NK-92 treated with Interleukin-12 subunit alpha and Interleukin-12 subunit beta, amount 100 ng/mL, for 24 hours (cell line): Measurements from ENCODE around the gene MBLAC2.
A peak's percentile ranks its signal among the peaks of the same experiment; 100 is the strongest.

Source experiments
- DNase-seq: peaks from one replicate; lab custom pipeline; 2025; lab: John Stamatoyannopoulos, UW

Gene MBLAC2

DNA sequence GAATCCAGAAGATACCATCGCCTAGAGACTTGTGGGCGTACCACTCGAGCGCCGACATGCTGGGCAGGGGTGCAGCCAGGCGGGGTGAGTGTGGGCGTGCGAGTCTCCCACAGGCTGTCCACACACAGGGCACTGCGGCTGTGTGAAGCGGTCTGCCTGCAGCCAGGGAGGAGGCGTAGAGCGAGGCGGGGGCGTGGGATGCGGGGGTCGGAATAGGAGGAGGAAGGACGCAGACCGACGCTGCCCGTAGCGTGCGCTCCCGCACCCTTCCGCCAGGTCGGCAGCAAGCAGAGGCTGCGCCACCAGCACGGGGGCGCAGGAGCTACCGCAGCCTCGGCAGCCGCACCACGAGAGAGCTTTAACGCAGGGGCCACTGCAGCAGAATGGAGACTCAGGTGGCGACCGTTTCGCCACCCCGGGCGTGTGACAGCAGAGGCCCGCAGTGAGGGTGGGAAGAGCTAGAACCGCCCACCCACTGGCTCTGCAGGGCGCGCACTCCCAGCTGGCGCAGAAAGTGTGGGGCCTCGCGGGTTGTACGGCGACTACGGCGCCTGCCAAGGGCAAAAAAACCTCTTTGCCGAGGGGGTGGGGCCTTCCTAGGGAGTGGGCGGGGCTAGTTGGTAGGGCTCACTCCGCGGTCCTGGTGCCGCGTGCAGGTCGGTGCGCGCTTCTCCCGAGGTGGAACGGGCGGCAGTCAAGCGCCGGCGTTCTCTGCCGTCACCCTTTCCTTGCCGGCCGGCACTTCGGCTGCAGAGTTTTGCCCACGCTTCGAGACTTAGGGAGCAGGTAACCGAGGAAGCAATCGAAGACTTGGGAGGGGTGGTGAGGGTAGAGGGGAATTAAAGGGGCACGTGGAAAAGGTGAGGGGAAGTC lies at the start of gene MBLAC2, which contains the start of gene POLR3G:
Gene MBLAC2 (minus strand): TSS at position 537 of the 873 bp plus-strand sequence. CDS start 479 bp downstream, at position 58.
Gene POLR3G (plus strand): TSS at position 630 of the 873 bp plus-strand sequence. CDS start 10,704 bp downstream, outside the sequence.
- DNase-seq = peak; percentile 91

- no peak for DNase-seq
Measured at GRCh38 chr5:90519081-90519480, 44.5 kb upstream of the MBLAC2 start.

DNA sequence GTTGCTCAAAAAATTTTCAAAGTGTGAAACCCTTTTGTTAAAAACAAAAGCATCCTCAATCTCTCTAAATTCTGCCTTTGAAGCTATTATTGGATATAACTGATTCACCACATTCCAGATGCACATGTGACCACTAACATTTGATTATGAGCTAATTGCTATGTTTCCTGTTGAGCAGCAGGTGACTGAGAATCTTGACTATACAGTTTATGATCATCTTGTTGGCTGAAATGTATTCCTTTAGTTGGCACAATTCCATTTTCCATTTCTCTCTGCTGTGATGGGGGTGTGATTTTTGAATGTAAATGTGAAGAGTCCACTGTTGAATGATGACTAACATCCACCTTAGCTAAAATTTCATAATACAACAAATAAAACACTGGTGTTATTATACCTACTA lies 44.1 kb upstream of the MBLAC2 start:
- DNase-seq = no peak

GRCh38 chr5:90514520-90514919 lies 39.9 kb upstream of the MBLAC2 start:
- DNase-seq = no peak

GRCh38 chr5:90510438-90510837 lies 35.9 kb upstream of the MBLAC2 start:
- no peak for DNase-seq

DNA sequence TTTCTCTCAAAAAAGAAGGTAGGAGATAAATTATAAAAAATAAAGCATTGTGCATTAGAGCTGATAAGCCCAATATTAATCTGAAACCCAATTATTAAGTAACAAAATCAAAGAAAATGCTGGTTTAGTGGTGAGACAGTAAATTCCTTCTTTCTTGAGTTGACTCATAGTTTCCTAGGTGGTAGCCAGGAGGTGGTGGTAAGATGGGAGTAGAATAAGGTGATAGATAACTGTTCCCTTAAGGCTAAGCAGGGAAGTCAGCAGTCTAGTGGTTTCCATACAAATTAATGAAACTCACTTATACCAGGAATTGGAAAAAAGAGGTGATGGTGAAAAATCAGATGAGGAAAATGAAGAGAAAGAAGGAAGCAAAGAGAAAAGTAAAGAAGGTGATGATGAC lies 31.6 kb upstream of the MBLAC2 start:
- no peak for DNase-seq

- DNase-seq = no peak
Measured at GRCh38 chr5:90504743-90505142, 30.2 kb upstream of the MBLAC2 start.

DNA sequence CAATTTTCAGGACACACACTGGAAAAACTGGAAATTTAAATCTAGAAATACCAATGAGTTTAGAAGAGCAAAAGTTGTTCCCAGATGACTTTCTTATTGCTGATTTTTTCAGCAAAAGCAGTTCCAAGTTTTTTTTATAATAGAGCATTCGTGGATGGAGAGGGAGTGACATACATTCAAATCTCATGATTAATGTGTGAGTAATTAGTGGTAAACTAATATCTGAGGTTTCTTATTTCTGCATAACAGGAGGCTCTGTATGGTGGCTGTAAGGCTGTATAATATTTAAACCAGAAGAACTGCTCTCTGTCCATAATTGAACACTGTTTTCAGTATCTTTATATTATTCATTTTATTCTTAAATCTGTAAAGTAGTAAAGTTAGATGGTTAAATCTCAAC lies 29.0 kb upstream of the MBLAC2 start:
- no peak for DNase-seq

GRCh38 chr5:90495146-90495545 lies 20.6 kb upstream of the MBLAC2 start:
- no peak for DNase-seq

- no peak for DNase-seq
Measured at GRCh38 chr5:90494043-90494442, 19.5 kb upstream of the MBLAC2 start.

DNA sequence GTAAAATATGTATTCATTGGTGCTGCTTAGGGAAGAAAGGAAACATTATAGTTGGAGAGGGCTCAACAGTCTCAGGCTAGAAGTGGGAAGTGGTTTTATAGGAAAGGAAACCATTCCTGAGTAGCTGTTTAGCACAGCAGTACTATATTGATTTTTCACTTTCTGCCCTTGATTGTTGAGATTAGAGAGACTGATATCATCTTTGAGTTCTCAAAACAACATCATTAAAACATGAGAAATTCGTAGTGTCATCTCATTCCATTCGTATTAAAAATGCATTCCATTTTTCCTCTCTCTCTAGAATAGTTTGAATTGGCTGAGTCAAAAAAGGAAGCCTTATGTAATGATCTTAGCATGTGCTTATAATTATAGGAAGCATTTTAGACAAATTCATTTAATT lies 14.2 kb upstream of the MBLAC2 start:
- no peak for DNase-seq

GRCh38 chr5:90484540-90484939 lies 10.0 kb upstream of the MBLAC2 start:
- DNase-seq = no peak

GRCh38 chr5:90483206-90483605 lies 8.6 kb upstream of the MBLAC2 start:
- no peak for DNase-seq

- no peak for DNase-seq
Measured at GRCh38 chr5:90480699-90481098, 6.1 kb upstream of the MBLAC2 start.

DNA sequence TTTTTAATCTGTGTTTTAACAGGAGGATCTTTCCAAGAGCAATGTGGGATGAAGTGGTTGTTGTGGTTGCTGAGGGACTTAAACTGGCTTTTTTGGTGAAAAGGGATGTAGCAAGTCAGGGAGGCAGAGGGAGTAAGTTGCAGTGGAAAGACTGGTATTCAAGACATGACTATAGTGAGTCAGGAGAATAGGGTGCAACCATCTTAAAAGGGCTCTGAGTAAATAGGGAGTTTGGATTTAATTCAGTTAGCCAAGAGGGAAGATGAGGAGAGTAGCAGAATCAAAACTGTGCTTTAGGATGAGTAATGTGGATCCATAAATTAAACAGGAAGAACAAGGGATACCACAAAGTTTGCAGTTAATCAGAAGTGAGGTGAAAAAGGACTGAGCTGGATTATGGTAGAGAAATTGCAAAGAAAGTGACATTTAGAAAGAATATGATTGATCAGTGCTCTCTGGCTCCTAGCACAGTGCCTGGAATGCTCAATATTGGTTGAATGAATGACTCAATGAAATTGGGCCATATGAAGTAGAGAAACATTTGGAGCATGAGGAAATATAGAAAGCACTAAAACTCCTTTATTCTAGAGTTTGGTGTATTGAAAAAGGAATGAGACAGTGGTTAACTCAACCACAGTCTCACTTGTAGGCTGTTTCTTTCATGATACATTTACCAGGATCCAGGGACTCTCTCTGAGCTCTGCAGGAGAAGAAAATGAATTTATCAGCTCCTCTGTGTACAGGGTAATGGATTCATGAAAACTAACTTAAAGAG lies 5.2 kb upstream of the MBLAC2 start:
- DNase-seq = no peak

- no peak for DNase-seq
Measured at GRCh38 chr5:90477621-90478215, 3.1 kb upstream of the MBLAC2 start.

DNA sequence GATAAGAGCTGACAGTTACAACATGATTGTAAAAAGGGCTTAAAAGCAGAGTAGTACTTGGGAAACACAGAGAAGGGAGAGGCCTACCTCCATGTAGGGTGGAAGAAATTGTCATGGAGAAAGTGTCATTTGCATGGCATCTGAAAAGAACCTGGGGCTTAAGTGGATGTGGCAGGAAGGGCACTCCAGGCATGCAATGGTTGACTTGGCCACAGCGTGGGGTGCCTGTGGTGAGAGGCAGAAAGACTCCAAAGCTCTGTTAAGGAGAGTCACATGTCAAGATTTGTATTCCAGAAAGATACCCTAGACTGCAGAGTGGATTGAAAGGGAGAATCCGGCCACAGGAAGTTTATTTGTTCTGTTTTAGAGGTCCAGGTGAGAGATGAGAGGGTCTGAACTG lies 2.5 kb upstream of the MBLAC2 start:
- no peak for DNase-seq

- no peak for DNase-seq
Measured at GRCh38 chr5:90476391-90476790, 1.8 kb upstream of the MBLAC2 start.

GRCh38 chr5:90475436-90475980 lies 937 bp upstream of the MBLAC2 start:
- no peak for DNase-seq

DNA sequence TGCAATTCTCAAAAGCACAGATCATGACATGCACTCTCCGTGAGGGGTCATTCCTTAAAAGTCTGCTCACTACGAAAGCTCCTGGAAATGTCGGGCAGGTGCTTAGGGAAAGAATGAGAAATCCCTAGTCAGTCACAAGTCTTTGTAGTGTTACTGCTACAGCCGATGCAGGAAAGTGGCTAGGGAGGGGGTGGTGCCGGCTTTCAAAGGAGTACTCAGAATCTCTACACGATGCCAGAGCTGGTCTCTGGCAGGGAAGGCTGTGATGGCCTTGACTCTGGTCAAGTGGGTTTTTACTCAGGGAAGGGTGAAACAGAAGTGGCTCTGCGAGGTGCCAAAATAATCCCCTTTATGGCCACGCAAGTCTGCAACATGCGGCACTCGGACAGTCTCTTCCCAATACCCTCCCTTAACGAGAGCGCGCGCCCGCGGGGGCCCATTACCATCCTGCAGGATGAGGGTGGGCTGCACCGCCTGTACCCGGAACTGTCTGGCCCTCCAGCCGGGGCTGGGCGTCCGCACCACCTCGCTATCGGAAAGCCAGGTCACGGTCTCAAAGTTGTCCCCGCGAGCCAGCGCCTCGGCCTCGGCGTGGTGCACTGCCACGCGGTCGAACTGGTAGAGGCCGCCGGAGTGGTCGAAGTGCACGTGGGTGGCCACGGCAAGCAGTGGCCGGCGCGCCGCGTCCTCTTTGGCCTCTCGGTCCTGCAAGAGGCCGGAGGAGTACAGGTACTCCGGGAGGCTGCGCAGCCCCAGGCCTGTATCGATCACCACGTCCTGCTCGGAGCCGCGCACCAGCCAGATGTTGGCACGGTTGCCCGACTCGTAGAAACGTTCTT lies 956 bp downstream of the MBLAC2 start:
- DNase-seq = peak; percentile 62

GRCh38 chr5:90472783-90473395 lies 1.7 kb downstream of the MBLAC2 start:
- DNase-seq = no peak
